Upper lobe of left lung (tissue), 4 donors: ENCODE results near the gene SYNGR1.

Experiments used
- CTCF ChIP-seq, 6 experiments: fragments of 450-650 bp in 4 of 6; fragments of 200-600 bp in 2 of 6; sonication (generic) in 2 of 6; IDR thresholded peaks; one replicate each; pipeline ENCODE4 v1.5.1; 2016 to 2019; ENCODE audit warnings: antibody characterized with exemption in 6 of 6
- POLR2A ChIP-seq, 4 donors: fragments of 450-650 bp; IDR thresholded peaks; one replicate each; pipeline ENCODE4 v1.5.1; 2016 to 2017; ENCODE audit warnings: antibody characterized with exemption in 4 of 4, mild to moderate bottlenecking in 2 of 4
- POLR2AphosphoS5 ChIP-seq, 2 donors: sonication (generic); formaldehyde crosslinking; IDR thresholded peaks; one replicate each; pipeline ENCODE4 v1.5.1; 2017; ENCODE audit warnings: antibody characterized with exemption in 2 of 2

- TF ChIP-seq CTCF (IDR thresholded peaks at IDR 0.05) (no peak), POLR2AphosphoS5 (IDR thresholded peaks at IDR 0.05) (no peak), POLR2A (IDR thresholded peaks at IDR 0.05) (no peak)
Measured at GRCh38 chr22:39429186-39429585, 79.4 kb downstream of the SYNGR1 start.
